ENCODE results near the gene SUCLG2.

GRCh38 chr3:67474311-67474710, 180.1 kb downstream of the SUCLG2 start:
- TF ChIP-seq CTCF (IDR thresholded peaks at IDR 0.05; ENCODE audit: low read length), result no peak
- no peak for TF ChIP-seq EZH2phosphoT487 (IDR thresholded peaks at IDR 0.05; ENCODE audit: low read length)
- TF ChIP-seq EZH2 (optimal IDR thresholded peaks at IDR 0.05; ENCODE audit: low read depth, low read length), result no peak

Measured in MM.1S (cell line).